Measurements from ENCODE around the gene CMTM4.
"Not testable (repeated sequence)": the region's sequence is repeated elsewhere in the genome, so short reads cannot be mapped to it uniquely, and the experiment has no call there.

CMTM4 gene

DNA sequence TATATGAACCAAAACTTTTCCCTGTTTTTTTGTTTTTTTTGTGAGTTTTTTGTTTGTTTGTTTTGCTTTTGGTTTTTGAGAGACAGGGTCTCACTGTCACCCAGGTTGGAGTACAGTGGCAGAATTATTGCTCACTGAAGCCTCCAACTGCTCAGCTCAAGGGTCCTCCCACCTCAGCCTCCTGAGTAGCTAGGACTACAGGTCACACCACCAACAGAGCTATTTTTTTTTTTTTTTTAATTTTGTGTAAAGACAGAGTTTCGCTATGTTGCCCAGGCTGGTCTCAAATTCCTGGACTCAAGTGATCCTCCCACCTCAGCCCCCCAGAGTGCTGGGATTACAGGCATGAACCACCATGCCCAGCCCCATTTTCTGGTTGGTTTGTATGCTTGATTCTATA is 28.6 kb downstream of the CMTM4 start:
- no peak overlapping the region for H3K4me3 ChIP-seq (ENCODE audit: low read depth, low read length)
- TF ChIP-seq, protein P1, sequence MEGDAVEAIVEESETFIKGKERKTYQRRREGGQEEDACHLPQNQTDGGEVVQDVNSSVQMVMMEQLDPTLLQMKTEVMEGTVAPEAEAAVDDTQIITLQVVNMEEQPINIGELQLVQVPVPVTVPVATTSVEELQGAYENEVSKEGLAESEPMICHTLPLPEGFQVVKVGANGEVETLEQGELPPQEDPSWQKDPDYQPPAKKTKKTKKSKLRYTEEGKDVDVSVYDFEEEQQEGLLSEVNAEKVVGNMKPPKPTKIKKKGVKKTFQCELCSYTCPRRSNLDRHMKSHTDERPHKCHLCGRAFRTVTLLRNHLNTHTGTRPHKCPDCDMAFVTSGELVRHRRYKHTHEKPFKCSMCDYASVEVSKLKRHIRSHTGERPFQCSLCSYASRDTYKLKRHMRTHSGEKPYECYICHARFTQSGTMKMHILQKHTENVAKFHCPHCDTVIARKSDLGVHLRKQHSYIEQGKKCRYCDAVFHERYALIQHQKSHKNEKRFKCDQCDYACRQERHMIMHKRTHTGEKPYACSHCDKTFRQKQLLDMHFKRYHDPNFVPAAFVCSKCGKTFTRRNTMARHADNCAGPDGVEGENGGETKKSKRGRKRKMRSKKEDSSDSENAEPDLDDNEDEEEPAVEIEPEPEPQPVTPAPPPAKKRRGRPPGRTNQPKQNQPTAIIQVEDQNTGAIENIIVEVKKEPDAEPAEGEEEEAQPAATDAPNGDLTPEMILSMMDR (IDR thresholded peaks at IDR 0.05; ENCODE audit: low read depth, low read length): no peak
- DNase-seq (ENCODE audit: low read depth): no peak

DNA sequence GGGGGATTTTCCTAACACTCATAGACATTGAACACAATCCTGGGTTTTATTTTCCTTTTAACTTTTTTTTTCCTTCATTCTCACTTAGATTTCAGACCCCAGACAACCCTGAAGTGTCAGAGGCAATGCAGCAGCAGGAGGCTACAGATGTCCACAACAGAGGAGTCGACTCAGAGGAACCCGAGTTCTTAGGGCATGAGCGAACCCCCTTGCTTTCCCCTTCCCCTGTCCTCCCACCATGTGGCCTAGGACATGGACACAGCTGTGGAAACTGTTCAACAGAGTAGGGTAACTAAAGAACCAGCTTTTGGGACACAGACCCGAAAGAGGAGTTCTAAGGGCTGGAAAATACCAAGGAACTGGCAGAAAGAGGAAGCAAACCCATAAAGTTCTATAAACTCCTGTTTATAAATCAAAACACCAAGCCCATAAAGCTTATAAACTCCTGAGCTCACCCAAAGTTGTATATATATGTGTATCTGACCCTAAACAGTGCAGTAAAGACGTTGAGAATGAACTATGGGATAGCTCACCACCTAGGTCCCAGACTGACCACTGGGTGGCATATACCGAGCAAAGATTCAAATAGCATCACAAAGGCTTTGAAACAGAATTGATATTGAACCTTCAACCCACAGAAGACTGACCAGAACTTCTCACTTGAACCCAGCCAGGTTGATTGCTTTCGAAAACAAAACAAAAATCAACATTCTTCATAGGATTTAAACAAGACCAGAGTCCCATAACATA is 33.9 kb downstream of the CMTM4 start:
- no peak for TF ChIP-seq POLR2A (IDR thresholded peaks at IDR 0.05; ENCODE audit: extremely low read depth, insufficient read length)
- TF ChIP-seq, protein P1 (IDR thresholded peaks at IDR 0.05; ENCODE audit: low read depth, low read length): peak; percentile 67
- H3K4me3 ChIP-seq (ENCODE audit: low read depth, low read length): no peak overlapping the region
- peak; percentile 53 for DNase-seq (ENCODE audit: low read depth)

- not testable (repeated sequence) for DNase-seq (ENCODE audit: low read depth)
Observed at GRCh38 chr16:66661671-66662346, 34.7 kb downstream of the CMTM4 start.

DNA sequence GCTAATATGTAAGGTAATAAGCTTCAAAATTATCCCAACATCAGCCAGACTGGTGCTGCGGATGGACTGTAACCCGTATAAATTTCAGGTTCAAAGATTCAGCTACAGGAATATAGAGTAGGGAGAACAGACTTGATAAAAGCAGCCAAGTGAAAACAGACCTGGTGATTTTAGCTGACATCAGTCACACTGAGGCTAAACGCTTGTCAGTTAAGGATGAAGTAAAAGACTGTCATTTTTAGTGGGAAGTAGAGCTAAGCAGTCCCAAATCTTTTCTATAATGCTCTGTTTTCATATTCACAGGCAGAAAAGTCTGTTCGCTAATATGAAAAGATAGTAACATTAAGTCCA is 35.4 kb downstream of the CMTM4 start:
- no peak overlapping the region for H3K4me3 ChIP-seq (ENCODE audit: low read depth, low read length)
- TF ChIP-seq POLR2A (IDR thresholded peaks at IDR 0.05; ENCODE audit: extremely low read depth, insufficient read length) (no peak), MAX (IDR thresholded peaks at IDR 0.05; ENCODE audit: low read depth, low read length) (no peak), MYC (IDR thresholded peaks at IDR 0.05; ENCODE audit: low read depth, low read length) (no peak)
- TF ChIP-seq, protein P1 (IDR thresholded peaks at IDR 0.05; ENCODE audit: low read depth, low read length): no peak

More at GRCh38 chr16:66661671-66662346, 34.7 kb downstream of the CMTM4 start:
- not testable (repeated sequence) for H3K4me3 ChIP-seq (ENCODE audit: low read depth, low read length)

DNA sequence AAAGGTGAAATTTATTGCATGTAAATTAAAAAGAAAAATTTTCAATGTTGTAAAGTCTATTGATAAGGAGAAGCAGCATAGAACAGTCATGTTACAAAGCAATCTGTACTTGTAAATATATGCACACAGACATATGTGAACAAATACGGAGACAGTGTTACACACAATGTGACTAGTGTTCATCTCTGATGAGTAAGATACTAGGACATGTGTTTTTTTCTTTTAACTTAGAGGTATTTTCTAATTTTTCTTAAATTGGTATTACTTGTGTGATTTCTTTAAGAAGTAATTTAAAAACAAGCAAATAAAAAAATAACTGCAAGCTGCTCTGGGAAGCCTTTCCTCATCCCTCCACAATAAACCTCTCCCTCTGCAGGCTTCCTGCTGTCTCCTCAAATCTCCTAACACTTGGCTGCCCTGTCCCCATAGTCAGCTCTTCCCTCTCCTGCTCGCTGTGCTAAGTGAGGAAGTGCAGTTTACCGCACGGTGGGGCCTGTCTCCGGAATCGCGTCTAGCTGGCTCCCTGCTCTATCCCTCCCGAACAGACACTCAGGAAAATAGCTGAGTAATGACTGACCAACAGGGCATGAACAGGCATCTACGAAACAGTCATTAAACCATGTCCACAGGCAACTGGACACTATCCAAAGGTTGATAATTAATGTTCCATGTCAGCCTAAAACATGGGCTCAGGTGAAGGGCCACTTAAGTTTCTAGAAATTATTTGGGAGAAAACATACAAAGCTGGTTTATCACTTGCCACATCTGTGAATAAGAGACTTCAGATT is 35.9 kb downstream of the CMTM4 start:
- TF ChIP-seq MAX (IDR thresholded peaks at IDR 0.05; ENCODE audit: low read depth, low read length): no peak
- no peak for TF ChIP-seq MYC (IDR thresholded peaks at IDR 0.05; ENCODE audit: low read depth, low read length)
- TF ChIP-seq, protein P1 (IDR thresholded peaks at IDR 0.05; ENCODE audit: low read depth, low read length): no peak
- DNase-seq (ENCODE audit: low read depth): peak; percentile 59
- H3K4me3 ChIP-seq (ENCODE audit: low read depth, low read length): no peak overlapping the region

More for the DNA sequence above, 35.4 kb downstream of the CMTM4 start:
- DNase-seq (ENCODE audit: low read depth): no peak

- H3K4me3 ChIP-seq (ENCODE audit: low read depth, low read length): no peak overlapping the region
- TF ChIP-seq MYC (IDR thresholded peaks at IDR 0.05; ENCODE audit: low read depth, low read length) (no peak), MAX (IDR thresholded peaks at IDR 0.05; ENCODE audit: low read depth, low read length) (no peak), POLR2A (IDR thresholded peaks at IDR 0.05; ENCODE audit: extremely low read depth, insufficient read length) (no peak)
- TF ChIP-seq, protein P1 (IDR thresholded peaks at IDR 0.05; ENCODE audit: low read depth, low read length): no peak
- no peak for DNase-seq (ENCODE audit: low read depth)
Observed at GRCh38 chr16:66658860-66659190, 37.7 kb downstream of the CMTM4 start.

Data from NB4 (cell line).